WTC11 (cell line): ENCODE measurements around the gene SLU7. TPM values are rescaled to one million over a fixed set of nuclear protein-coding genes. Genes with fewer than 3 reads are reported as not detected.

Source experiments
- ATAC-seq: fragments of 200-7000 bp; cut with Tn5 transposase; 2 replicates; pipeline ENCODE4 v1.10.0; 2021; ENCODE audit warnings: mild to moderate bottlenecking, moderate library complexity
- CTCF ChIA-PET: fragments of 300-600 bp; sonication (Branson Sonifier 250); formaldehyde crosslinking; loops from one replicate; lab custom pipeline; 2021; ENCODE audit warnings: antibody characterized with exemption; lab: Charles Lee
- POLR2A ChIA-PET: fragments of 350-600 bp; sonication (Branson Sonifier 250); formaldehyde crosslinking; loops from one replicate; lab custom pipeline; 2021; ENCODE audit warnings: antibody characterized with exemption; lab: Charles Lee
- DNase-seq: peaks from one replicate; pipeline ENCODE4 v3.0.0; 2021; ENCODE audit warnings: low spot score
- H3K27ac Mint-ChIP-seq: 2 replicates; pipeline ENCODE4 v1.8.0; 2021; ENCODE audit warnings: mixed read lengths
- H3K27me3 Mint-ChIP-seq: 2 replicates; pipeline ENCODE4 v1.8.0; 2021; ENCODE audit warnings: low read depth, mild to moderate bottlenecking, moderate library complexity, mixed read lengths
- H3K36me3 Mint-ChIP-seq: 2 replicates; pipeline ENCODE4 v1.8.0; 2021; ENCODE audit warnings: mixed read lengths
- H3K4me1 Mint-ChIP-seq: 2 replicates; pipeline ENCODE4 v1.8.0; 2022; ENCODE audit warnings: mixed read lengths
- H3K4me3 Mint-ChIP-seq: 2 replicates; pipeline ENCODE4 v1.8.0; 2021; ENCODE audit warnings: mild to moderate bottlenecking, moderate library complexity, mixed read lengths
- H3K9me3 Mint-ChIP-seq: 2 replicates; pipeline ENCODE4 v1.8.0; 2021; ENCODE audit warnings: mixed read lengths
- ATF2 ChIP-seq: sonication (generic); formaldehyde crosslinking; IDR thresholded peaks from 2 replicates; pipeline ENCODE4 v1.8.1; 2022; ENCODE audit warnings: low read depth, missing genetic modification reagents, borderline replicate concordance
- CREM ChIP-seq: sonication (generic); formaldehyde crosslinking; IDR thresholded peaks from 2 replicates; pipeline ENCODE4 v1.8.1; 2022; ENCODE audit warnings: mild to moderate bottlenecking, missing genetic modification reagents, moderate library complexity
- E2F5 ChIP-seq: sonication (generic); formaldehyde crosslinking; IDR thresholded peaks from 2 replicates; pipeline ENCODE4 v1.8.1; 2022; ENCODE audit warnings: mild to moderate bottlenecking, moderate library complexity, missing genetic modification reagents
- EMX1 ChIP-seq: fragments of 250-450 bp; sonication (Bioruptor Pico); IDR thresholded peaks from 2 replicates; pipeline ENCODE4 v1.8.0; 2021; ENCODE audit warnings: mild to moderate bottlenecking
- FOXJ3 ChIP-seq: sonication (generic); formaldehyde crosslinking; IDR thresholded peaks from 2 replicates; pipeline ENCODE4 v1.9.0; 2021; ENCODE audit warnings: missing genetic modification reagents, mild to moderate bottlenecking, borderline replicate concordance
- HMGA2 ChIP-seq: fragments of 250-450 bp; sonication (Bioruptor Pico); IDR thresholded peaks from 2 replicates; pipeline ENCODE4 v1.4.0; 2021; ENCODE audit warnings: mild to moderate bottlenecking, moderate library complexity
- HMGXB4 ChIP-seq: sonication (generic); formaldehyde crosslinking; IDR thresholded peaks from 2 replicates; pipeline ENCODE4 v1.8.1; 2023; ENCODE audit warnings: mild to moderate bottlenecking, moderate library complexity, missing genetic modification reagents
- JUN ChIP-seq: sonication (generic); formaldehyde crosslinking; IDR thresholded peaks from 2 replicates; pipeline ENCODE4 v1.8.0; 2023; ENCODE audit warnings: mild to moderate bottlenecking, missing genetic modification reagents
- NR1H2 ChIP-seq: sonication (generic); formaldehyde crosslinking; IDR thresholded peaks from 2 replicates; pipeline ENCODE4 v1.9.0; 2021; ENCODE audit warnings: mild to moderate bottlenecking, moderate library complexity, missing genetic modification reagents
- NR3C1 ChIP-seq: sonication (generic); formaldehyde crosslinking; conservative IDR thresholded peaks from 2 replicates; pipeline ENCODE4 v1.8.1; 2023; ENCODE audit warnings: low read depth, mild to moderate bottlenecking, missing genetic modification reagents
- OVOL2 ChIP-seq: fragments of 250-450 bp; sonication (Bioruptor Pico); IDR thresholded peaks from 2 replicates; pipeline ENCODE4 v1.9.0; 2021; ENCODE audit warnings: mild to moderate bottlenecking, borderline replicate concordance
- PRDM15 ChIP-seq: sonication (generic); formaldehyde crosslinking; IDR thresholded peaks from 2 replicates; pipeline ENCODE4 v1.8.0; 2022; ENCODE audit warnings: missing genetic modification reagents
- PREB ChIP-seq: sonication (generic); formaldehyde crosslinking; IDR thresholded peaks from 2 replicates; pipeline ENCODE4 v1.8.1; 2022; ENCODE audit warnings: mild to moderate bottlenecking, missing genetic modification reagents, moderate library complexity, borderline replicate concordance
- PRRX2 ChIP-seq: fragments of 250-450 bp; sonication (Bioruptor Pico); IDR thresholded peaks from 2 replicates; pipeline ENCODE4 v1.8.0; 2021; ENCODE audit warnings: mild to moderate bottlenecking
- TEAD4 ChIP-seq: sonication (generic); formaldehyde crosslinking; IDR thresholded peaks from 2 replicates; pipeline ENCODE4 v1.8.0; 2022; ENCODE audit warnings: mild to moderate bottlenecking, missing genetic modification reagents
- USF2 ChIP-seq: sonication (generic); formaldehyde crosslinking; IDR thresholded peaks from 2 replicates; pipeline ENCODE4 v1.8.1; 2023; ENCODE audit warnings: mild to moderate bottlenecking, missing genetic modification reagents, moderate library complexity
- ZNF219 ChIP-seq: sonication (generic); formaldehyde crosslinking; IDR thresholded peaks from 2 replicates; pipeline ENCODE4 v1.8.0; 2023; ENCODE audit warnings: missing genetic modification reagents, mild to moderate bottlenecking, borderline replicate concordance
- ZNF263 ChIP-seq: sonication (generic); formaldehyde crosslinking; IDR thresholded peaks from 2 replicates; pipeline ENCODE4 v1.8.1; 2022; ENCODE audit warnings: low read depth, mild to moderate bottlenecking, moderate library complexity, missing genetic modification reagents
- ZNF512 ChIP-seq: sonication (generic); formaldehyde crosslinking; IDR thresholded peaks from 2 replicates; pipeline ENCODE4 v1.8.1; 2022; ENCODE audit warnings: missing genetic modification reagents, borderline replicate concordance
- ZSCAN18 ChIP-seq: fragments of 250-450 bp; sonication (Bioruptor Pico); IDR thresholded peaks from 2 replicates; pipeline ENCODE4 v2.1.2; 2022; ENCODE audit warnings: mild to moderate bottlenecking, moderate library complexity
- total RNA-seq: library from RNA; stranded (reverse); gene quantifications from 3 replicates; pipeline ENCODE4 v1.2.3, GENCODE V29; 2021

Gene SLU7
- total RNA-seq, 1 experiment from 2014 or later, result 32.5 TPM

GRCh38 chr5:160398806-160399205 is 20.1 kb downstream of the SLU7 start (continued):
- no peak for TF ChIP-seq ZSCAN18 (CRISPR knock-in tag)

GRCh38 chr5:160397492-160397891 is 21.4 kb downstream of the SLU7 start:
- no peak overlapping the region for H3K27ac Mint-ChIP-seq
- H3K9me3 Mint-ChIP-seq, result no peaks in the 10 kb centered on the region
- POLR2A ChIA-PET, result no interaction called here
- H3K4me1 Mint-ChIP-seq, result peaks cover 13% of the 10 kb centered on the region
- H3K4me3 Mint-ChIP-seq, result no peak overlapping the region
- TF ChIP-seq HMGXB4 (CRISPR knock-in tag) (no peak), CREM (CRISPR knock-in tag) (no peak), USF2 (CRISPR knock-in tag) (no peak), HMGA2 (CRISPR knock-in tag) (no peak), EMX1 (no peak), TEAD4 (CRISPR knock-in tag) (no peak), JUN (CRISPR knock-in tag) (no peak), NR3C1 (CRISPR knock-in tag) (no peak), ZNF512 (no peak), PREB (CRISPR knock-in tag) (no peak), PRRX2 (CRISPR knock-in tag) (no peak), FOXJ3 (CRISPR knock-in tag) (no peak), ZNF263 (CRISPR knock-in tag) (no peak), ZNF219 (CRISPR knock-in tag) (no peak), ATF2 (CRISPR knock-in tag) (no peak)
- H3K27me3 Mint-ChIP-seq, result no peaks in the 10 kb centered on the region; the same call in 1 of the 2 replicates
- ATAC-seq (no peak), DNase-seq (no peak)
- 0 out of 2 replicates have a peak, but pooled peaks cover 3% of the 10 kb centered on the region for H3K36me3 Mint-ChIP-seq
- CTCF ChIA-PET, result no interaction called here

GRCh38 chr5:160395111-160395510 is 23.8 kb downstream of the SLU7 start:
- POLR2A ChIA-PET, result no interaction called here
- ATAC-seq, result no peak
- TF ChIP-seq E2F5 (CRISPR knock-in tag), result no peak
- no peak for TF ChIP-seq OVOL2
- no peak for TF ChIP-seq PREB (CRISPR knock-in tag)
- no peak for TF ChIP-seq NR1H2 (CRISPR knock-in tag)
- no peak for TF ChIP-seq HMGA2 (CRISPR knock-in tag)
- TF ChIP-seq PRDM15, result no peak

More at GRCh38 chr5:160395111-160395510, 23.8 kb downstream of the SLU7 start:
- H3K9me3 Mint-ChIP-seq, result no peaks in the 10 kb centered on the region
- no peak for DNase-seq
- no peak overlapping the region for H3K27ac Mint-ChIP-seq
- H3K36me3 Mint-ChIP-seq, result no peaks in the 10 kb centered on the region
- H3K4me3 Mint-ChIP-seq, result no peak overlapping the region
- peaks cover 12% of the 10 kb centered on the region for H3K4me1 Mint-ChIP-seq
- H3K27me3 Mint-ChIP-seq, result no peaks in the 10 kb centered on the region; the same call in 1 of the 2 replicates
- CTCF ChIA-PET, result no interaction called here
